Kidney epithelial cell (primary cell): ENCODE measurements around the gene DUOXA2. TPM values are rescaled to one million over a fixed set of nuclear protein-coding genes. Genes with fewer than 3 reads are reported as not detected.

ENCODE experiments used
- DNase-seq: peaks from one replicate; pipeline ENCODE4 v3.0.0-alpha.2; 2010; ENCODE audit warnings: low read depth
- H3K27me3 ChIP-seq: 2 replicates; pipeline ENCODE4 v1.6.0; 2011; ENCODE audit warnings: low read length; ENCODE audit not compliant: control insufficient read depth, insufficient read depth
- H3K36me3 ChIP-seq: 2 replicates; pipeline ENCODE4 v1.5.1; 2011; ENCODE audit warnings: low read length; ENCODE audit not compliant: control insufficient read depth, insufficient read depth
- H3K4me3 ChIP-seq: 2 replicates; pipeline ENCODE4 v1.5.1; 2011; ENCODE audit warnings: low read depth, mild to moderate bottlenecking, control low read depth, low read length
- CTCF ChIP-seq: IDR thresholded peaks from 2 replicates; pipeline ENCODE4 v1.5.1; 2011; ENCODE audit warnings: mild to moderate bottlenecking, moderate library complexity, low read length, control low read depth, inconsistent platforms; ENCODE audit not compliant: insufficient read depth, poor library complexity, severe bottlenecking
- total RNA-seq: library from RNA; depleted of rRNA; stranded (reverse); fragments of >200 nt; gene quantifications from 2 replicates; pipeline ENCODE4 v1.2.3, GENCODE V29; 2015

The DUOXA2 gene
- total RNA-seq, 1 donor from 2014 or later, result not detected

GRCh38 chr15:45105586-45105985 is 8.5 kb upstream of the DUOXA2 start:
- H3K27me3 ChIP-seq, result peaks cover 37% of the 10 kb centered on the region
- no peak overlapping the region for H3K4me3 ChIP-seq
- no peak for TF ChIP-seq CTCF
- no peak for DNase-seq
- H3K36me3 ChIP-seq, result no peaks in the 10 kb centered on the region

DNA sequence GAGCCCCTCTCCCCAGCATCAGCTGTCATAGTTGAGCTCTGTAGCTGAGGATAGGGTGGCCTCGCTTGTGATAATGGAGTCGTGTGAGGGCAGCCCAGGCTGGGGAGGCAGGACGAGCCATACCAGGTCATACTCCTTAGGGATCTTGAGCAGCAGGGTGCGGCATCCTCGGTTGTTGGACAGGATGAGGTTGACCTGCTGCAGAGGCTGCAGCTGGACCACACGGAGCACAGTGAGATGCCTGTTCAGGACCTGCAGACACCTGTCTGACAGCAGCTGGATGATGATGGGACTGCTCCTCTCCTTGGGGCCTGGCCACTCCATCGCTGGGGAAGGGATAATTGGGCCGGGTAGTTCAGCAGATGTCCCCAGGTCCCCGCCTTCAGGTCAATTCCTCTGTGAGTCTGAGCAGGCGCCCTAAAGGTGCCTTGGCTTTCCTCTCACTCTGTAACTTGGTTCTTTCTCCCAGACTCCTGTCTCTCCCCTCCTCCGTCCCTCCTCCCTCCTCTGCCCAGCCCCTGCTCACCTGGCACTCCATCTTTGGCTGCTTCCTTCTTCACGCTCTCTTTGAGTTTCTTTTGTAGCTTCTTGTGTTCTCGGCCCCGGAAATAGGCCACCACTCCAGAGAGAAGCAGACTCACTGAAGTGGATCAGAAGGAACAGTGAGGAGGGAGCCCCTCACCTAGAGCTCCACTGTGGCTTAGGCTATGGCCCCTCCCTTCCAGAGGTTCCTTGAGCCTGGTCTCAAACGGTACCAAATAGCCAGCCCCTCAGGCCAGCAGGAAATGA is 7.9 kb upstream of the DUOXA2 start:
- Histone ChIP-seq H3K4me3 (no peak overlapping the region), H3K27me3 (peaks cover 40% of the 10 kb centered on the region), H3K36me3 (no peaks in the 10 kb centered on the region)
- no peak for DNase-seq
- no peak for TF ChIP-seq CTCF

- Histone ChIP-seq H3K27me3 (peaks cover 57% of the 10 kb centered on the region), H3K36me3 (no peaks in the 10 kb centered on the region), H3K4me3 (no peak overlapping the region)
- no peak for TF ChIP-seq CTCF
- DNase-seq, result no peak
Observed at GRCh38 chr15:45107941-45108630, 6.0 kb upstream of the DUOXA2 start.

DNA sequence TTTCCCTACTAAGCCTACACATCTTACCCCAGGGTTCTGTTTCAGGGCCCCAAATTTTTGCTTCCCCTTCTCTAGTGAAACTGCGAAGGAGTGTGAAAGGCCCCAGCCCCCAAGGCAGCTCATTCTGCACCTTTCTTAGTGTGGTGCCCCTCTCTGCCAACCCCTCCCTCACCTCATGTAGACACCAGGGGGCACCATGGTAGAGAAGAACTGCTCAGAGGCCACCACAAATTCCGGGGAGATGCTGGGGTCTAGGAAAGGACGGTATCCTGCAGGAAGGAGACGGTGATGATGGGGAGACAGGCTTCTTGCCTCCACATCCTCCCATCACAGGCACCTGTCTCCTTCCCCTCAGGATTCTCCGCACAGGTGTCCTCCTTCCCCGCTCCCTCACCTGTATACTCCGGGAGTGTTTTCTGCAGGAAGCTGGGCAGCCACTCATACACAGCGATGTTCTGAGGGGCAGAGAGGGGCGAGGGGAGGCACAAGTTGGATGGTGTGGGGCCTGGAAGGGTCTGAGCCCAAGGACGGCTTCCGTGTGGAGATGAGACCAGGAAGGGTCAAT is 3.8 kb upstream of the DUOXA2 start:
- peak; percentile 18 for TF ChIP-seq CTCF
- Histone ChIP-seq H3K27me3 (peaks cover 79% of the 10 kb centered on the region), H3K4me3 (no peak overlapping the region), H3K36me3 (no peaks in the 10 kb centered on the region)
- no peak for DNase-seq

GRCh38 chr15:45111390-45112142 is 2.6 kb upstream of the DUOXA2 start:
- H3K27me3 ChIP-seq, result peaks cover 80% of the 10 kb centered on the region
- H3K4me3 ChIP-seq, result no peak overlapping the region
- DNase-seq, result no peak
- H3K36me3 ChIP-seq, result no peaks in the 10 kb centered on the region
- no peak for TF ChIP-seq CTCF
